Retinal pigment epithelial cell (primary cell): ENCODE data around the gene GARIN5A.

Experiments
- DNase-seq: peaks from one replicate; pipeline ENCODE4 v3.0.0-alpha.2; 2010; ENCODE audit warnings: low read depth
- H3K4me3 ChIP-seq: 2 replicates; pipeline ENCODE4 v1.5.1; 2011; ENCODE audit warnings: mild to moderate bottlenecking, low read length, control low read depth, moderate library complexity
- CTCF ChIP-seq: conservative IDR thresholded peaks from 2 replicates; pipeline ENCODE4 v1.5.1; 2011; ENCODE audit warnings: low read depth, low read length, control low read depth, inconsistent platforms

GARIN5A gene

GRCh38 chr19:50468818-50469217, 7.8 kb downstream of the GARIN5A start:
- TF ChIP-seq CTCF, result no peak
- no peak overlapping the region for H3K4me3 ChIP-seq
- DNase-seq, result no peak

- H3K4me3 ChIP-seq, result no peak overlapping the region
- TF ChIP-seq CTCF, result no peak
- no peak for DNase-seq
These were observed 9.1 kb downstream of the GARIN5A start for GRCh38 chr19:50467566-50467965.

- no peak for DNase-seq
- no peak for TF ChIP-seq CTCF
- H3K4me3 ChIP-seq, result no peak overlapping the region
These were observed 10.0 kb downstream of the GARIN5A start for GRCh38 chr19:50466706-50467039.

GRCh38 chr19:50465986-50466705, 10.5 kb downstream of the GARIN5A start:
- peak; percentile 47 for TF ChIP-seq CTCF
- DNase-seq, result no peak
- H3K4me3 ChIP-seq, result no peak overlapping the region

GRCh38 chr19:50465000-50465399, 11.6 kb downstream of the GARIN5A start:
- no peak overlapping the region for H3K4me3 ChIP-seq
- no peak for TF ChIP-seq CTCF
- DNase-seq, result no peak

GRCh38 chr19:50464348-50464747, 12.3 kb downstream of the GARIN5A start:
- no peak for DNase-seq
- H3K4me3 ChIP-seq, result no peak overlapping the region
- TF ChIP-seq CTCF, result no peak

- no peak for TF ChIP-seq CTCF
- no peak for DNase-seq
These were observed 13.7 kb downstream of the GARIN5A start for GRCh38 chr19:50462970-50463369.

More at GRCh38 chr19:50462970-50463369, 13.7 kb downstream of the GARIN5A start:
- H3K4me3 ChIP-seq, result no peak overlapping the region
